Kidney tubule cell (primary cell): ENCODE measurements around the gene LRP1.

Source experiments
- DNase-seq: peaks from one replicate; pipeline ENCODE4 v3.0.0-alpha.2; 2018; ENCODE audit warnings: low spot score

LRP1 gene

GRCh38 chr12:57094208-57095160 is 33.8 kb upstream of the LRP1 start:
- DNase-seq, result no peak

- no peak for DNase-seq
These were observed 32.8 kb upstream of the LRP1 start for GRCh38 chr12:57095440-57095839.

- DNase-seq, result peak; percentile 59
These were observed 32.1 kb upstream of the LRP1 start for GRCh38 chr12:57096099-57096572.

GRCh38 chr12:57096748-57097553 is 31.3 kb upstream of the LRP1 start:
- DNase-seq, result no peak

GRCh38 chr12:57097554-57097835 is 30.8 kb upstream of the LRP1 start:
- no peak for DNase-seq

- no peak for DNase-seq
These were observed 29.7 kb upstream of the LRP1 start for GRCh38 chr12:57098546-57098945.

- DNase-seq, result no peak
These were observed 29.1 kb upstream of the LRP1 start for GRCh38 chr12:57099047-57099714.

GRCh38 chr12:57099766-57100165 is 28.5 kb upstream of the LRP1 start:
- no peak for DNase-seq

- DNase-seq, result peak; percentile 70
These were observed 26.2 kb upstream of the LRP1 start for GRCh38 chr12:57101892-57102695.

- DNase-seq, result no peak
These were observed 24.4 kb upstream of the LRP1 start for GRCh38 chr12:57103856-57104255.

GRCh38 chr12:57104292-57104910 is 23.9 kb upstream of the LRP1 start:
- DNase-seq, result no peak

GRCh38 chr12:57105011-57105753 is 23.1 kb upstream of the LRP1 start:
- DNase-seq, result no peak

- no peak for DNase-seq
These were observed 22.1 kb upstream of the LRP1 start for GRCh38 chr12:57106021-57106708.

GRCh38 chr12:57107456-57108155 is 20.7 kb upstream of the LRP1 start:
- no peak for DNase-seq

GRCh38 chr12:57109207-57110103 is 18.8 kb upstream of the LRP1 start:
- no peak for DNase-seq

GRCh38 chr12:57110104-57111030 is 17.9 kb upstream of the LRP1 start:
- DNase-seq, result peak; percentile 83
